BE2C (cell line): Measurements from ENCODE around the gene ARSH.

Experiments used
- DNase-seq: peaks from one replicate; pipeline ENCODE4 v3.0.0-alpha.2; 2020
- H3K27me3 ChIP-seq: fragments of 250-450 bp; sonication (Bioruptor Pico); 2 replicates; pipeline ENCODE4 v1.5.1; 2020; ENCODE audit warnings: mild to moderate bottlenecking
- H3K36me3 ChIP-seq: fragments of 250-450 bp; sonication (Bioruptor Pico); 2 replicates; pipeline ENCODE4 v1.5.1; 2020; ENCODE audit warnings: mild to moderate bottlenecking
- H3K4me1 ChIP-seq: fragments of 250-450 bp; sonication (Bioruptor Pico); 2 replicates; pipeline ENCODE4 v1.5.1; 2020
- H3K4me3 ChIP-seq: 2 replicates; pipeline ENCODE4 v1.5.1; 2011; ENCODE audit warnings: low read depth, low read length
- H3K9me3 ChIP-seq: fragments of 250-450 bp; sonication (Bioruptor Pico); 2 replicates; pipeline ENCODE4 v1.5.1; 2020
- TF ChIP-seq, protein P1 (sequence below): IDR thresholded peaks from 2 replicates; pipeline ENCODE4 v1.5.1; 2012; ENCODE audit warnings: mild to moderate bottlenecking, low read depth, low read length

Gene ARSH

DNA sequence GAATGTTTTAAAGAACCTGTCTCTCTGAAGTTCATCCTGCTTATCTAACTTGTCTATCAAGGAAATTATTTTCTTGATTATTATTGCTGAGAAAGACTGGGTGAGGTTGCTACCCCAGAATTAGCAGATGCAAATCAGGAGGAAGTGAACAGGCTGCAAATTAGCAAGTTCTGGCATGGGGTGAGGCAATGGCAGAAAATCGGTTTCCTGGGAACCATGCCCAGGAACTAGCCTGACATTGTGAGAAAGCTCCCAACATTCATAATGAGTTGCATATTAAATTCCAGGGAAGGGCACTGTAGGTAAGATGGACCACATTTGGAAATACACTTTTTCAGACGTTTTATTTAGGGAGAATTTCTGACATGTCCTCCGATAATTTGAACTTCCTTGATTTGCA lies 46.5 kb downstream of the ARSH start:
- Histone ChIP-seq H3K36me3 (no peaks in the 10 kb centered on the region), H3K9me3 (no peaks in the 10 kb centered on the region), H3K4me1 (no peaks in the 10 kb centered on the region), H3K27me3 (no peaks in the 10 kb centered on the region), H3K4me3 (no peak overlapping the region)
- TF ChIP-seq, protein P1, sequence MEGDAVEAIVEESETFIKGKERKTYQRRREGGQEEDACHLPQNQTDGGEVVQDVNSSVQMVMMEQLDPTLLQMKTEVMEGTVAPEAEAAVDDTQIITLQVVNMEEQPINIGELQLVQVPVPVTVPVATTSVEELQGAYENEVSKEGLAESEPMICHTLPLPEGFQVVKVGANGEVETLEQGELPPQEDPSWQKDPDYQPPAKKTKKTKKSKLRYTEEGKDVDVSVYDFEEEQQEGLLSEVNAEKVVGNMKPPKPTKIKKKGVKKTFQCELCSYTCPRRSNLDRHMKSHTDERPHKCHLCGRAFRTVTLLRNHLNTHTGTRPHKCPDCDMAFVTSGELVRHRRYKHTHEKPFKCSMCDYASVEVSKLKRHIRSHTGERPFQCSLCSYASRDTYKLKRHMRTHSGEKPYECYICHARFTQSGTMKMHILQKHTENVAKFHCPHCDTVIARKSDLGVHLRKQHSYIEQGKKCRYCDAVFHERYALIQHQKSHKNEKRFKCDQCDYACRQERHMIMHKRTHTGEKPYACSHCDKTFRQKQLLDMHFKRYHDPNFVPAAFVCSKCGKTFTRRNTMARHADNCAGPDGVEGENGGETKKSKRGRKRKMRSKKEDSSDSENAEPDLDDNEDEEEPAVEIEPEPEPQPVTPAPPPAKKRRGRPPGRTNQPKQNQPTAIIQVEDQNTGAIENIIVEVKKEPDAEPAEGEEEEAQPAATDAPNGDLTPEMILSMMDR = no peak
- no peak for DNase-seq

DNA sequence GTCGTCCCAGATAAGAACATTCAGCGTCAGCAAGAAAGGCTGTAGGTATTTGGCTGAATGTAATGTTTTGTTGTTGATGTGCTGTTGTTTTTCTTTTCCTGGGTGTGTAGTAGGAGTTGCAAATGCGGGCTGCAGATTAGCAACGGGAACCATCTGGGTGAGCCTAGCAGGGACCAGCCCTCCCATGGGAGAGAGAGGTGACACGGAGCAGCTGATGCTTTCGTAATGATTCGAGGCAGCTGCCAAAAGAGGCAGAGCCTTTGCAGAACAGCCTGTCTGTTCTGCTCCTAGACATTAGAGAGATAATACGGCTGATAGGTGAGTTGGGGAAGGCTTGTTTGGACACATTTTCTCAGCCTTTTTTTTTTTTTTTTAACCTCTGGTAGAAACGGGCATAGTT lies 60.2 kb downstream of the ARSH start:
- H3K4me1 ChIP-seq = no peaks in the 10 kb centered on the region
- H3K9me3 ChIP-seq = no peaks in the 10 kb centered on the region

DNA sequence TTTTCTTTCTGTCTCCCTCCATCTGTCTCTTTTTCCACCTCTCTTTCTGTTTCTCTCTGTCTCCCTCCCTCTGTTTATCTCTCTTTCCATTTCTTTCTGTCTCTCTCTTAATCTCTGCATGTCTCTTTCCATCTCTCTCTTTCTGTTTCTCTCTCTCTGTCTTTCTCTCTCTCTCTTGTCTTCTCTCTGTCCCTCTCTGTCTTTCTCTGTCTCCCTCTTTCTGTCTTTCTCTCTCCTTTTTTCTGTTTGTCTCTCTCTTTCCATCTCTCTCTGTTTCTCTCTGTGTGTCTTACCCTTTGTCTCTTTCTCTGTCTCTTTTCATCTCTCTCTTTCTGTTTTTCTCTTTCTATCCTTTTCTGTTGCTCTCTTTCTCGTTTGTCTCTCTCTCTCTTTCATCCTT lies 69.6 kb downstream of the ARSH start:
- Histone ChIP-seq H3K4me1 (no peaks in the 10 kb centered on the region), H3K36me3 (no peaks in the 10 kb centered on the region), H3K9me3 (no peaks in the 10 kb centered on the region), H3K27me3 (no peaks in the 10 kb centered on the region), H3K4me3 (no peak overlapping the region)
- no peak for DNase-seq
- TF ChIP-seq, protein P1 = no peak

More for the DNA sequence above, 60.2 kb downstream of the ARSH start:
- no peaks in the 10 kb centered on the region for H3K27me3 ChIP-seq
- no peak overlapping the region for H3K4me3 ChIP-seq
- no peaks in the 10 kb centered on the region for H3K36me3 ChIP-seq
- TF ChIP-seq, protein P1 = no peak
- DNase-seq = peak; percentile 8

DNA sequence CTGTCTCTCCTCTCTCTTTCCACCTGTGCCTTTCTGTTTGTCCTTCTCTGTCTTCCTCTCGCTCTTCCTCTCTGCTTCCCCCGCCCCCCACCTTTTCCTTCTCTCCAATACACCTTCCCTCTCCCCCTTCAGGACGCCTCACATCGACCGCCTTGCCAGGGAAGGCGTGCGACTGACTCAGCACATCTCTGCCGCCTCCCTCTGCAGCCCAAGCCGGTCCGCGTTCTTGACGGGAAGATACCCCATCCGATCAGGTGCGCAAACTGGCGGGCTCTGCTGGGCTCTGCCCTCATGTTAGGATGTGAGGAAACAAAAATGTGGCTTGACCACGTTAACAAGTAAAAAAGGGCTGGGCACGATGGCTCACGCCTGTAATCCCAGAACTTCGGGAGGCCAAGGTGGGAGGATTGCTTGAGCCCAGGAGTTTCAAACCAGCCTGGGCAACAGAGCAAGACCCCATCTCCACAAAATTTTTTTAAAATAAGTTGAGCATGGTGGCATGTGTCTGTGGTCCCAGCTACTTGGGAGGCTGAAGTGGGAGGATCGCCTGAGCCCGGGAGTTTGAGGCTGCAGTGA lies 70.2 kb downstream of the ARSH start:
- TF ChIP-seq, protein P1 = no peak
- DNase-seq = no peak
- Histone ChIP-seq H3K36me3 (no peaks in the 10 kb centered on the region), H3K9me3 (no peaks in the 10 kb centered on the region), H3K27me3 (no peaks in the 10 kb centered on the region), H3K4me3 (no peak overlapping the region), H3K4me1 (no peaks in the 10 kb centered on the region)
